ENCODE data around the gene CCL26.
"Not testable (repeated sequence)": the region's sequence is repeated elsewhere in the genome, so short reads cannot be mapped to it uniquely, and the experiment has no call there.

CCL26 gene

DNA sequence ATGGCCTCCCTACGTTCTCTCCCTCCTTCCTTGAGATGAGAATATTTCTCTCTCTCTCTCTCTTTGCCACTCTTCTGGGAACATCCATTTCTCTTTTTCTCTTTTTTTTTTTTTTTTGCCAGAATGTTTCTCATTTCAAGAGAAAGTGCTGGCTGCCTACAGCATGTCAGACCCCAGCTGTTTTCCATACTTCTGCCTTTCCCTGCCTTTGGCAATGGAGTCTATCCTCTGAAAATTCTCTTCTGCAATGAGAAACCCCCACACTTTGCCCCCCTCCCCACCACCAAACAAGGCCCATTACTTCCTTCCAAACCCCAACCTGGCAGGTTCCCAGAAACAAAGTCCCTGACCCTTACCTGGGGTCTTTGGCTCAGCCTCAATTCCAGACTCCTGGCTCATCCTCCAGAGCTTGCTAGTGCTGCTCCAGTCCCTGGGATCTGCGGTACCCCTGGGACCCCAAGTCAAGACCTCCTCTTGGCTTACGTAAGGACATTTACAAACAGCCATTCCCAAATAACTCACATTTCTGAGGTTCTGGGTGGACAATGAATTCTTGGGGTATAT is 17.4 kb upstream of the CCL26 start:
- DNase-seq = no peak

GRCh38 chr7:75788154-75788847 is 16.3 kb upstream of the CCL26 start:
- DNase-seq = not testable (repeated sequence)

DNA sequence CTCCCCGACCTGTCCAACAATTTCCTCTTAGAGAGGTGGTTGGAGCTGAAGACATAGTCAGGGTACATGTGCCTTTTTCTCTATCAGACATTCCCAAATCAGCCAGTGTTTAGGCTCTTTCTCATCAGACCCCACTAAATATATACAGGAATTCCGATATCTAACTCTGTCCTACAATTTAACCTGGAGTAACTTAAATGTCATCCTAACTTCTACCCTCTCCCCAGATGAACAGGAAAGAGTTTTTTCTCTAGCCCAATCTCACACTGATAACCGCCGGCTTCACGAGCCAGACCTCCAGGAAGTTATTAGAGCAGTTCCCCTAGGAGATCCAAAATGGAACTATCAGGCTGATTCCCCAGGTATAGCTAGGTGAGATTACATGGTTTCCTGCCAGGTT is 11.0 kb upstream of the CCL26 start:
- not testable (repeated sequence) for DNase-seq

GRCh38 chr7:75780647-75781273 is 8.7 kb upstream of the CCL26 start:
- DNase-seq = not testable (repeated sequence)

GRCh38 chr7:75779516-75779915 is 7.5 kb upstream of the CCL26 start:
- DNase-seq = not testable (repeated sequence)

GRCh38 chr7:75779035-75779434 is 7.0 kb upstream of the CCL26 start:
- DNase-seq = not testable (repeated sequence)

DNA sequence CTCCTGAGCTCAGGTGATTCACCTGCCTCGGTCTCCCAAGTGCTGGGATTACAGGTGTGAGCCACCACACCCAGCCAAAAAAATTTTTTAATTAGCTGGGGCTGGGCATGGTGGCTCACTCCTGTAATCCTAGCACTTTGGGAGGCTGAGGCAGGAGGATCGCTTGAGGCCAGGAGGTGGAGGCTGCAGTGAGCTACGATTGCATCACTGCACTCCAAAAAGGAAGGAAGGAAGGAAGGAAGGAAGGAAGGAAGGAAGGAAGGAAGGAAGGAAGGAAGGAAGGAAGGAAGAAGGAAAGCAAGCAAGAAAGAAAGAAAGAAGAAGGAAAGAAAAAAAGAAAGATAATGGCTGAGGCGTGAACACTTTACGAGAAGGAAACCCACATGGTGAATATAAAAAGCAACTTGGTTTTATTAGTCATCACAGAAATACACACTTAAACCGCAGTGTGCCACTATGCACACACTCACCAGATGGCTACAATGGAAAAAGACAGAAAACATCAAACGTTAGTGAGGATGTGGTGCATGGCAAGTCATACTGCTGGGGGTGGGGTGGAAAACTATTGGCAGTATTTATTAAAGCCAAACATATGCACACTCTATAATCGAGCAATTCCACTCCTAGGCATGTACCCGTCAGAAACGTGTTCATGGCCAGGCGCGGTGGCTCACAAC is 4.4 kb upstream of the CCL26 start:
- no peak for DNase-seq

GRCh38 chr7:75773958-75774357 is 1.9 kb upstream of the CCL26 start:
- DNase-seq = not testable (repeated sequence)

GRCh38 chr7:75771224-75771623 is 787 bp downstream of the CCL26 start:
- DNase-seq = no peak

DNA sequence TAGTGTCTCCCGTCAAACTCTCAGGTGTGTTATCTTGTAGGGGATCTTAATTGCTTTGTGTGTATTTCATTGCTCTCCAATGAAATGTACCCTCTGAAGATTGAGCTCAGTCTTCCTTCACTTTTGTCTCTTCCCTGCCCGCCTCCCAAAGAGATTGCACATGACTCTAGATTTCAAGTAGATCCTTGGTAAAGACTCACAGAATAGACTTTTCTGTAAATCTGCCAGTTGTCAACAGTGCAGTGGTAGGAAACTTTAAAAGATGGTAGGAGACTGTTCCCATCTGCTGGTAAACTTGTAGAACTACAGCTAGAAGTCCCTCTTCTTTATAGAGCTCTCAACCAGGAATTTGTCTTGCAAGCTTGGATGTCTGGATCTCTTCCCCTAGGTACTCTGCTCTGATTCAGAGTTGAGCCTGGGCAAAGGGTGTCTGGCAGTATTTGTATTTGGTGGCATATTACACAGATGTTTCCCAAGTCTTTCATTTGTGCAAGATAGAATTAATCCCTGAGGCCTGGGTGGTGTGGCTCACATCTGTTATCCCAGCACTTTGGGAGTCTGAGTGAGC is 9.6 kb downstream of the CCL26 start:
- DNase-seq = peak; percentile 75

- DNase-seq = not testable (repeated sequence)
Observed at GRCh38 chr7:75761801-75762200, 10.2 kb downstream of the CCL26 start.

DNA sequence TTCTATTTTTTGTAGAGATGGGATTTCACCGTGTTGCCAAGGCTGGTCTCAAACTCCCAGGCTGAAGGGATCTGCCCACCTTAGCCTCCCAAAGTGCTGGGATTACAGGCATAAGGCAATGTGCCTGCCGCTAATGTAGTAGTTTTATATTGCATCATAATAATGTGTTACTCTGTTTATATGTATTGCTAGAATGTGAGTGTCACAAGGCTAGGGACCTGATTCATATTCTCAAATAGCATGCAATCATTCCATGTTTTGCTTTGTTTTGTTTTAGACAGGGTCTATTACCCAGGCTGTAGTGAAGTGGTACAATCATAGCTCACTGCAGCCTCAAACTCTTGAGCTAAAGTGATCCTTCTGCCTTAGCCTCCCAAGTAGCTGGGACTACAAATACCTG is 13.5 kb downstream of the CCL26 start:
- no peak for DNase-seq

- DNase-seq = no peak
Observed at GRCh38 chr7:75757860-75758259, 14.2 kb downstream of the CCL26 start.

GRCh38 chr7:75756991-75757676 is 14.9 kb downstream of the CCL26 start:
- DNase-seq = peak; percentile 67

DNA sequence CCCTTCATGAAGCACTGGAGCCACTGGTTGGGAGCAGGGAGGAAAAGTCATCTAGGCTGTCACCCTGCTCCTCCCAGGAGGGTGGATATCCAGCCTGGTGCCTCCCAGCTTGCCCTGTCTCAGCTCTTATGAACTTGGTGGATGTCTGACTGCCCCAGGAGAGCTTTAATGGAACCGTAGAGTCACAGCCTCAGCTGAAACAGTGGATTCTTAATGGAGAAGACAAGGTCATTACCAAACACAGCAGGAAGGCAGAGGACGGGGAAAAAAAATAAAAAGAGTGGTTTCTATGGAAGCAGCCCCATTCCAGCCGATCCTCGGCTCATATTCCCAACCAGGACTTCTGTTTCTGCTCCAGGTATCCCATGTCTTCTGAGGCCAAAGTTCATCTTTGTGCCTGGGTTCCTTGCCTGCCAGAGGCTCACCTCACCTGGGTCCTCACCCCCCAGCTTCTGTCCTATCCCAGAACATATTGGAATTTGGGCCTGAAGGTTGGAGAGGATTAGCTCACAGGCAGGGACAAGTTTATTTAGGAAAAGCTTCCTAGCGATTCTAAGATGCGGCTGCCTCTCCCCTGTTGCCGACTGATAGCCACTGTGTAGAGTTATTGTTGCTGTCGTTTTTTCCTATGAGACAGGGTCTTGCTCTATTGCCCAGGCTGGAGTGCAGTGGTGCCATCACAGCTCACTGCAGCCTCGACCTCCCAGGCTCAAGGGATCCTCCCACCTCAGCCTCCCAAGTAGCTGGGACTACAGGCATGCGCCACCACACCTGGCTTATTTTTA is 15.6 kb downstream of the CCL26 start:
- peak; percentile 35 for DNase-seq

GRCh38 chr7:75743455-75743859 is 28.6 kb downstream of the CCL26 start:
- peak; percentile 18 for DNase-seq

GRCh38 chr7:75740846-75741497 is 31.0 kb downstream of the CCL26 start:
- DNase-seq = peak; percentile 86

DNA sequence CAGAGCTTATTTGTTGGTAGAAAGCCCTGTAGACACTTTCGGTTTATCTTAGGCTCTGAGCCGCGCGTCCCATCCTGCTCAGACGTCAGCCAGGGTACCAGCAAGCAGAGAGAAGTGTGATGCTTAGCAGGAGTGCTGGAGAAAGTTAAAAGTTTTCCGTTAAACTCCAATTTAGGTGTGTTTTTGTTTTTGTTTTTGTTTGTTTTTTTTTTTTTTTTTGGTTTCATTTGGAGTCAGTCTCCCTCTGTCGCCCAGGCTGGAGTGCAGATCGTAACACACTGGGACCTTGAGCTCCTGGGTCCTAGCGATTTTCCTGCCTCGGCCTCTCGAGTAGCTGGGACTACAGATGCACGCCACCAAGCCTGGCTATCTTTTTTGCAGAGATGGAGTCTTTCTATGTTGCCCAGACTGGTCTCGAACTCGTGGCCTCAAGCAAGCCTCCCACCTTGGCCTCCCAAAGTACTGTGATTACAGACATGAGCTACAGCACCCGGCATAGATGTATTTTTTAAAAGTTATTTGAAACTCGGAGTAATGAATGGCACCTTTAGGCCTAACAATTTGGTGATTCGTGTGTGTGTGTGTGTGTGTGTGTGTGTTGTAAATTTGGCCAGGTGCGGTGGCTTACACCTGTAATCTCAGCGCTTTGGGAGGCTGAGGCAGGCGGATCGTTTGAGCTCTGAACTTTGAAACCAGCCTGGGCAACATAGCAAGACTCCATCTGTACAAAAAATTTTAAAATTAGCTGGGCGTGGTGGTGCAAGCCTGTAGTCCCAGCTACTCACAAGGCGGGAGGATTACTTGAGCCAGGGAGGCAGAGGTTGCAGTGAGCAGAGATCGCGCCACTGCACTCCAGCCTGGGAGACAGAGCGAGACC is 32.0 kb downstream of the CCL26 start:
- DNase-seq = peak; percentile 43

- DNase-seq = peak; percentile 100
Observed at GRCh38 chr7:75738975-75739795, 32.8 kb downstream of the CCL26 start.

All from NCI-H69 (cell line).